ENCODE data around the gene VAV3. TPM values are rescaled to one million over a fixed set of nuclear protein-coding genes. Genes with fewer than 3 reads are reported as not detected.

Gene VAV3
- polyA plus RNA-seq, 1 donor (not counting 4 experiments of a cell fraction or from before 2014, with no cell fraction given) = 19.6 TPM

- H3K4me3 ChIP-seq (ENCODE audit: control insufficient read depth in 2 of 3, extremely low read depth in 1 of 3, insufficient read depth in 2 of 3, low read depth in 1 of 3, low read length in 3 of 3) = no peak overlapping the region
- H3K9me3 ChIP-seq (ENCODE audit: control insufficient read depth, low read depth, low read length) = no peaks in the 10 kb centered on the region
- H3K79me2 ChIP-seq (ENCODE audit: control insufficient read depth, insufficient read depth, low read length) = no peaks in the 10 kb centered on the region
- TF ChIP-seq EZH2 (IDR thresholded peaks at IDR 0.05; ENCODE audit: low read length) = no peak
- TF ChIP-seq, protein P1, sequence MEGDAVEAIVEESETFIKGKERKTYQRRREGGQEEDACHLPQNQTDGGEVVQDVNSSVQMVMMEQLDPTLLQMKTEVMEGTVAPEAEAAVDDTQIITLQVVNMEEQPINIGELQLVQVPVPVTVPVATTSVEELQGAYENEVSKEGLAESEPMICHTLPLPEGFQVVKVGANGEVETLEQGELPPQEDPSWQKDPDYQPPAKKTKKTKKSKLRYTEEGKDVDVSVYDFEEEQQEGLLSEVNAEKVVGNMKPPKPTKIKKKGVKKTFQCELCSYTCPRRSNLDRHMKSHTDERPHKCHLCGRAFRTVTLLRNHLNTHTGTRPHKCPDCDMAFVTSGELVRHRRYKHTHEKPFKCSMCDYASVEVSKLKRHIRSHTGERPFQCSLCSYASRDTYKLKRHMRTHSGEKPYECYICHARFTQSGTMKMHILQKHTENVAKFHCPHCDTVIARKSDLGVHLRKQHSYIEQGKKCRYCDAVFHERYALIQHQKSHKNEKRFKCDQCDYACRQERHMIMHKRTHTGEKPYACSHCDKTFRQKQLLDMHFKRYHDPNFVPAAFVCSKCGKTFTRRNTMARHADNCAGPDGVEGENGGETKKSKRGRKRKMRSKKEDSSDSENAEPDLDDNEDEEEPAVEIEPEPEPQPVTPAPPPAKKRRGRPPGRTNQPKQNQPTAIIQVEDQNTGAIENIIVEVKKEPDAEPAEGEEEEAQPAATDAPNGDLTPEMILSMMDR (optimal IDR thresholded peaks at IDR 0.05 in 1 of 3, IDR thresholded peaks at IDR 0.05 in 1 of 3, conservative IDR thresholded peaks at IDR 0.05 in 1 of 3; ENCODE audit: extremely low read depth in 1 of 3, insufficient read depth in 2 of 3, low read length in 3 of 3) = no peak
- DNase-seq (ENCODE audit: low read depth, low spot score) (no peak), FAIRE-seq (no peak)
- no peaks in the 10 kb centered on the region for H3K9me1 ChIP-seq (ENCODE audit: control insufficient read depth, extremely low read depth, insufficient read depth, low read length)
- H3K4me1 ChIP-seq (ENCODE audit: control insufficient read depth, extremely low read depth, insufficient read depth, low read length) = peaks cover 17% of the 10 kb centered on the region
- no peaks in the 10 kb centered on the region for H3K27me3 ChIP-seq (ENCODE audit: control insufficient read depth, extremely low read depth, insufficient read depth, low read length)
- no peak overlapping the region for H3K27ac ChIP-seq (ENCODE audit: control insufficient read depth, insufficient read depth, low read length)
- H3K36me3 ChIP-seq (ENCODE audit: control insufficient read depth in 2 of 2, extremely low read depth in 1 of 2, insufficient read depth in 2 of 2, low read length in 2 of 2) = no peaks in the 10 kb centered on the region
- no peak overlapping the region for H3K9ac ChIP-seq (ENCODE audit: control insufficient read depth, extremely low read depth, insufficient read depth, low read length)
- no peak overlapping the region for H2AFZ ChIP-seq (ENCODE audit: control insufficient read depth, low read length)
- no peaks in the 10 kb centered on the region for H4K20me1 ChIP-seq (ENCODE audit: control insufficient read depth, extremely low read depth, insufficient read depth, low read length)
- dilution Hi-C loops (cut with MboI; ENCODE audit: extremely low pct_ligation_motif_present, low sequenced_read_pairs) = no loop called here
- no peak overlapping the region for H3K4me2 ChIP-seq (ENCODE audit: control insufficient read depth, extremely low read depth, insufficient read depth, low read depth, low read length)
Measured at GRCh38 chr1:107525961-107526360, 439.0 kb downstream of the VAV3 start.

DNA sequence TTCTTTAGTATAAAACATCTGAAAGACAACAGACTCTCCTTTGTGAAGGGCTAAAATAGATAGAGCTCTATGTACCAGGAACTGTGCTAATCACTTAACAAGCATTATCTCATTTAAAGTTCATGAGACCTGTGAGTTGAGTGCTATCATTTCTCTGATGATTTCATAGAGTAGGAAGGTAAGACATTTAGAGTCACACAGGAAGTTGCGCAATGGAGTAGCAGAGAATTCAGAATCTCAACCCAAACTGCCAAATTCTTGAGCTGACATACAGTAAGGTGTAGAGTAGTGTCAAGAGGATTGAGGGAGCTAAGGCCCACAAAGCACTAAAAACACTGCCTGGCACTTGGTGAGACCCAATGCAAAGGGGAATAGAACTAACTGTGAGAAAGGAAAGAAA is 439.8 kb downstream of the VAV3 start:
- FAIRE-seq (no peak), DNase-seq (ENCODE audit: low read depth, low spot score) (no peak)
- no peak for TF ChIP-seq EZH2 (IDR thresholded peaks at IDR 0.05; ENCODE audit: low read length)
- TF ChIP-seq, protein P1 (optimal IDR thresholded peaks at IDR 0.05 in 1 of 3, IDR thresholded peaks at IDR 0.05 in 1 of 3, conservative IDR thresholded peaks at IDR 0.05 in 1 of 3; ENCODE audit: extremely low read depth in 1 of 3, insufficient read depth in 2 of 3, low read length in 3 of 3) = no peak
- Histone ChIP-seq H3K36me3 (ENCODE audit: control insufficient read depth in 2 of 2, extremely low read depth in 1 of 2, insufficient read depth in 2 of 2, low read length in 2 of 2) (no peaks in the 10 kb centered on the region), H2AFZ (ENCODE audit: control insufficient read depth, low read length) (peak overlapping the region; percentile 13), H3K9ac (ENCODE audit: control insufficient read depth, extremely low read depth, insufficient read depth, low read length) (no peak overlapping the region), H3K9me1 (ENCODE audit: control insufficient read depth, extremely low read depth, insufficient read depth, low read length) (no peaks in the 10 kb centered on the region), H3K4me1 (ENCODE audit: control insufficient read depth, extremely low read depth, insufficient read depth, low read length) (peaks cover 11% of the 10 kb centered on the region), H3K9me3 (ENCODE audit: control insufficient read depth, low read depth, low read length) (no peaks in the 10 kb centered on the region), H3K27ac (ENCODE audit: control insufficient read depth, insufficient read depth, low read length) (no peak overlapping the region), H3K4me3 (ENCODE audit: control insufficient read depth in 2 of 3, extremely low read depth in 1 of 3, insufficient read depth in 2 of 3, low read depth in 1 of 3, low read length in 3 of 3) (no peak overlapping the region), H3K27me3 (ENCODE audit: control insufficient read depth, extremely low read depth, insufficient read depth, low read length) (no peaks in the 10 kb centered on the region), H3K4me2 (ENCODE audit: control insufficient read depth, extremely low read depth, insufficient read depth, low read depth, low read length) (no peak overlapping the region), H3K79me2 (ENCODE audit: control insufficient read depth, insufficient read depth, low read length) (no peaks in the 10 kb centered on the region), H4K20me1 (ENCODE audit: control insufficient read depth, extremely low read depth, insufficient read depth, low read length) (no peaks in the 10 kb centered on the region)
- dilution Hi-C loops (cut with MboI; ENCODE audit: extremely low pct_ligation_motif_present, low sequenced_read_pairs) = no loop called here
